Measurements from ENCODE around the gene GOLGA8J. TPM values are rescaled to one million over a fixed set of nuclear protein-coding genes. Genes with fewer than 3 reads are reported as not detected.
"Not testable (repeated sequence)": the region's sequence is repeated elsewhere in the genome, so short reads cannot be mapped to it uniquely, and the experiment has no call there.

GOLGA8J gene
- polyA plus RNA-seq (ENCODE audit: insufficient read length) = 0.59 TPM

GRCh38 chr15:30082655-30083054 is at the start of gene GOLGA8J:
Gene GOLGA8J, plus strand, starts transcription at chr15:30082955. Its CDS starts 98 bp downstream, at chr15:30083053.
- not testable (repeated sequence) for DNase-seq (ENCODE audit: low read depth)

DNA sequence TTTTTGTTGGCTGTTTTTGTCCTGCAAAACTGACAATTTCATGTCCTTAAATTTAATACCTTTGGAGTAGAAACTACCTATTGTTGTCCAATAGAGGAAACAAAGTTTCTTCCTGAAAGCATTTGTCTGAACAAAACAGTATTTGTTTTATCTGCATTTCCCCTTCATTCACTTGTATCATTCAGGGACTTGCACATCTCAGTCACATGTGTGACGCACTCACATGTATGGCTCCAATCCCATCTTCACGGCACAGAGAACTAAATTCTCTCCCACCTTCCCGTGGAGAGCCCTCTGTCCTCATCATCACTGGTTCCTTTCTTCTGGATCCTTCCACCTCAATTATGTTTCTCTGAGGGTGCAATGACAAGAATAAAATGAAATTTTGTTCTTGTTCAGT is 49.5 kb upstream of the GOLGA8J start:
- DNase-seq (ENCODE audit: low read depth) = no peak

DNA sequence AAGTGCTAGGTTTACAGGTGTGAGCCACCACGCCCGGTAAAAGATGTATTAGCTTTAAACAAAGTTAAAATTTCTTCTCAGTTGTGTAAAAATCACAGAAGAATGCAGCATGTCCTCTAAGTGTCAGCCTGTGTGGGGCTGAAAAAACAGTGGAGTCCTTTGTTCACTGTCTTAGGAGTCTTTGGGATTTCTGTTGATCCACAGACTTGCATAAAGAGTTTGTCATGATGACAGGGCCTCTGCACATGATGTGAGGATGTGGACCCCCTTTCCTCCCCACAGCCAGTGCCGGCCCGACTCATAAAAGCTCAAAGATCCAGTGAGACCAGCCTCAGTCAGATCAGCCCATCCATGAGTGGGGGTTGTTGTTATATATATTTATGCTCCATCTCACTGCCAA is 49.0 kb upstream of the GOLGA8J start:
- DNase-seq (ENCODE audit: low read depth) = no peak

- no peak for DNase-seq (ENCODE audit: low read depth)
These were observed 46.6 kb upstream of the GOLGA8J start for GRCh38 chr15:30036036-30036703.

- DNase-seq (ENCODE audit: low read depth) = no peak
These were observed 43.9 kb upstream of the GOLGA8J start for GRCh38 chr15:30038667-30039523.

DNA sequence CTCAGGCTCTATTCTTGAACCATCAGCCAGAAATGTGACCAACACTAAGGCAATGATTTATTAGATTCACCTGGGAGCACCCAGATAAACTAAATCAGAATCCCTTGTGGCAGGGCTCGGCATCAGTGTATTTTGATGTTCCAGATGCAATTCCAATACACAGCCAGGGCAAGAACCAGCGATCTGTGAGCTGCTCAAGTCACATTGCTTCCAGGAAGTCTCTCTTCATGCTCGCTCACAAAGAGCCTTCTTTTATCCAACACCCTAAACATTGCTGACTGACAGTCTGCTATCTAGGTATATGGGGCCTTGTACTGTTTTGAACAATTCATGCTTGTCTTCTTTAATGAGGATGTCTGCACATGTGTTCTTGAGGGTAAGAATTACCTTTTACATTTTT is 40.9 kb upstream of the GOLGA8J start:
- no peak for DNase-seq (ENCODE audit: low read depth)

GRCh38 chr15:30042556-30042955 is 40.2 kb upstream of the GOLGA8J start:
- DNase-seq (ENCODE audit: low read depth) = no peak

DNA sequence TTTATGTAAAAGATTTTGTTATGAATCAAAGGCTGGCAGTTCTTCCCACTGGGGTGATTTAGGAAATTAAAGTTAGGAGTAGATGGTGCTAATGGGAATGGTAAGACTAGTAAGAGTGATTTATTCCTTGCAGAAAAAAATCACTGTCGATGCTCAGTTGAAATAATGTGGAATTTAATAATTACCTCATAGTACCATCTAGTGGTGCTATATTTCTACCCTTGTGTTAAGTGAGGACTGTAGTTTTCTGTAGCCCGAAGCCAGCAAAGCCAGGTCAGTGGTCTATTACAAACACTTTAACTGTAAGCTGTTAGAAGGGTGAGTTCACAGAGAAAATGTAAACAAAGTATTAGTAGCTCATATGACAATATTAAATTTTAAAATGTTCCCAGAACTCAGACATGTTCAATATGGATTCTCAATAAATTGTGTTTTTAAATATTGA is 39.5 kb upstream of the GOLGA8J start:
- no peak for DNase-seq (ENCODE audit: low read depth)

- DNase-seq (ENCODE audit: low read depth) = no peak
These were observed 38.4 kb upstream of the GOLGA8J start for GRCh38 chr15:30044377-30044776.

- DNase-seq (ENCODE audit: low read depth) = not testable (repeated sequence)
These were observed 37.9 kb upstream of the GOLGA8J start for GRCh38 chr15:30044826-30045225.

- not testable (repeated sequence) for DNase-seq (ENCODE audit: low read depth)
These were observed 37.3 kb upstream of the GOLGA8J start for GRCh38 chr15:30045248-30046041.

- no peak for DNase-seq (ENCODE audit: low read depth)
These were observed 36.3 kb upstream of the GOLGA8J start for GRCh38 chr15:30046430-30046829.

DNA sequence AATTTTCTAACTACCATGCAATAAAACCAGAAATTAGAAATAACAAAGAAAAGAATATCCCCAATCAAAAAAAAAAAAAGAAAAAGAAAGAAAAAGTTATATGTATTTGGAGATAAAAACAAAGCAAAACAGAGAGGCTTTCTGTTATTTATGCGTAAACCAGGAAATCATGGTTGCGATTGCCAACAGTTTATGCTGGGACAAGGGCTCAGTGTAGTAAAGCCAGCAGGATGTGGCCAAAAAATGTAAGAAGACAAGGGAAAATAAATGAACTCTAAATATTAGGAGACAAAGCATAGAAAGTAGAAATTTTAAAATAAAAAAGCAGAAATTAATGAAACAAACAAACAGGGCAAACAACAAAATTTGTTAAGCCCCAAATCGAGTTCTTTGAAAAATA is 27.2 kb upstream of the GOLGA8J start:
- DNase-seq (ENCODE audit: low read depth) = no peak

- DNase-seq (ENCODE audit: low read depth) = no peak
These were observed 26.6 kb upstream of the GOLGA8J start for GRCh38 chr15:30056166-30056565.

GRCh38 chr15:30059771-30060170 is 23.0 kb upstream of the GOLGA8J start:
- DNase-seq (ENCODE audit: low read depth) = no peak

DNA sequence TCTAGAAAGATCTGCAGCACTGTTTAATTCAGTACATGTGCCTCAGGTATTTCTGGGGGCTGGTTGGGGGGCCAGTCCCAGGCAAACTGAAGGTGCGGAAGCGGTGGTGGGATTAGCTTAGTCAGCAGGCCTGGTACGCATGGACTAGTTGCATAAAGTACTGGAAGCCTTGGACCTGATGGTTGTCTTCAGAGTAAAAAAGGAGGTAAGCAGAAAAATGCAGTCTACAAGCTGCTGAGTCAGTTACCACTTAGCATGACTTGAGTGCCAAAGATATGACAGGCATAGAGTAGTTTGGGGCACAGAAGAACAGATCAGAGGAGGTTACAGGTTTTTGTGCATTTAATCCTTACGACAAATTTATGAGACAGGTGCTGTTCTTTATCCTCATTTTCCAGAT is 19.9 kb upstream of the GOLGA8J start:
- DNase-seq (ENCODE audit: low read depth) = no peak

DNA sequence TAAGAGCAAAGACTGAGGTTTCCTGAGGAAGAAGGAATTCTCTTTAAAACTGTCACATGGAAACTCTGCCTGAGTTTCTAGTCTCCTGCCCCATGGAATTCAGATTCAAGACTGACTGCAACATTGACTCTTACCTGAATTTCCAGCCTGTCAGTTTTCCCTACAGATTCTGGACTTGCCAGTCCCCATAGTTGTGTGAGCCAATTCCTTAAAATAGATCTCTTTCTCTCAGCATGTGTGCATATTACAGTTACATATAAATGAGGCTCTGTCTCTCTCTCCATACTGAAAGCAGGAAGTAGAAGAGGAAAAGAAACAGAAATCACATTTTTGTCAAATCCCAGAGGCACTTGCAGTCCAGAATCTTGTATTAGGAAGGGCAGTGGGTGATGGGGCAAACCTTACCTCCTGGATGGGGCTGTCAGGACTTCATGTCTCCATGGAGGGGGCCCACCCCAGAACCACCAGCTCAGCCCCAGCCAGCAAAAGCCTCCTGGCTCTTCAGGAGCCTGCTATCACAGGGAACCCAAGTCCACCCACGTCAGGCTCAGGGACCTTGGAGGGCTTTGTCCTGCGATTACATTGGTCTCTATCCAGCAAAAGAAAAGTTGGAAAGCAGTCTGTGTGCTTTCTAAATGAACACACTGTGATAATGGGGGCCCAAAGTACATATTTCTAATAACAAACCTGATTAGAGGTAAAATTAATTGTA is 18.8 kb upstream of the GOLGA8J start:
- no peak for DNase-seq (ENCODE audit: low read depth)

- DNase-seq (ENCODE audit: low read depth) = no peak
These were observed 17.5 kb upstream of the GOLGA8J start for GRCh38 chr15:30065025-30065801.

DNA sequence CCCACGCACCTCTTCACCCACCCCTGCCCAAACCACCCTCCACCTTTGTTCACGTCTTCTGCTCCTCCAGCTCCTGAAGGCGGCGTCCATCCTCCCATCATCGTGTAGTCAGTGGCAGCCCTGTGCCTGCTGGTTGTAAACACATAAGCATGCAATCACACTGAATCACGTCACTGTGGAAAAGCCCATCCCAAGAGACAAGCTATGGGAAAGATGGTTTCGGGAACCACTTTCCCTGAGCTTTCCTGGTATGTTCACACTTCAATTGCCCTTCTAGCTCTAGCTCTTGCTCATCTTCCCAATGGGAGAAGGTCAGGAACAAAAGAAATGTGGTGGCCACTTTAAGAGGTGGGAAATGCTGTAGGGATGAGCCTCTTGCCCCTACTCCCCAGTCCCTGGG is 14.4 kb upstream of the GOLGA8J start:
- DNase-seq (ENCODE audit: low read depth) = no peak

DNA sequence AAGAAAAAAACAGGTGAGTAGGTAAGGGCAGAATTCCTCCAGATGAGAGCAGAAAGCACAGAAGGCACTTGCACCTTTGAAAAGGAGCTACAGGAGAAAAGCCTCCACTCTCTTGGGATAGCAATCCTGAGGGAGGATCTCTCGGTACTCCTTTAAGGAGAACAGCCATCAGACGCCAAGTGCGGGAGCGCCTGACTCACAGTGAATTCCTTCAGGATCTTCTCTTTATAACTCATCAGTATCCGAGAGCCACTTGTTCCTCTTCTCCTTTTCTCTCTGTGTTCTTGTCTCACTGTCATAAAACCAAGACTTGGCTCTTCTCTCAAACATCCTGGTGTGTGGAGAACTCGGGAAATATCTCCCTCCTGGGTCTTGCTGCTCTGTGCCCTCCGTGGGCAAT is 10.1 kb upstream of the GOLGA8J start:
- DNase-seq (ENCODE audit: low read depth) = no peak

DNA sequence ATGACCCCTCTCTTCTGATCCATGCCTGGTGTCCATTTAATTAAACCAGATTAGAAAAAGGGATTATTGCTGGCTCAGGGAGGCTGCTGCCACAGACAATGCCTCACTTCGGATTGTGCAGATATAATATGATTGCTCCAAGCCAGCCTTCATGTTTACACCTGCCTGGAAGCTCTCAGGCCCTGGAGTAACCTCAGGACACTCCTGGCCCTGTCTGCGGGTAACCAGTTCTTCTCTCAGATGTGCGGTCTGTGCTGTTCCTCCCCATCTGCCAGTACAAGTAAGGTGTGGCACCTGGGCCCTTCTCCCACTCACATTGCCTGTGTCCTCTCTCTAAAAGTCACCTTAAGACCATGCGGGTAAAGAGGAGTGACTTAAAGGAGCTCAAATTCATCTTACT is 8.8 kb upstream of the GOLGA8J start:
- no peak for DNase-seq (ENCODE audit: low read depth)

Measured in forelimb muscle (tissue), 1 donor.